Measurements from ENCODE around the gene ARL14. TPM values are rescaled to one million over a fixed set of nuclear protein-coding genes. Genes with fewer than 3 reads are reported as not detected.

The ARL14 gene
- total and polyA plus RNA-seq, 2 donors (not counting 3 experiments of a cell fraction or from before 2014, with no cell fraction given): not detected

DNA sequence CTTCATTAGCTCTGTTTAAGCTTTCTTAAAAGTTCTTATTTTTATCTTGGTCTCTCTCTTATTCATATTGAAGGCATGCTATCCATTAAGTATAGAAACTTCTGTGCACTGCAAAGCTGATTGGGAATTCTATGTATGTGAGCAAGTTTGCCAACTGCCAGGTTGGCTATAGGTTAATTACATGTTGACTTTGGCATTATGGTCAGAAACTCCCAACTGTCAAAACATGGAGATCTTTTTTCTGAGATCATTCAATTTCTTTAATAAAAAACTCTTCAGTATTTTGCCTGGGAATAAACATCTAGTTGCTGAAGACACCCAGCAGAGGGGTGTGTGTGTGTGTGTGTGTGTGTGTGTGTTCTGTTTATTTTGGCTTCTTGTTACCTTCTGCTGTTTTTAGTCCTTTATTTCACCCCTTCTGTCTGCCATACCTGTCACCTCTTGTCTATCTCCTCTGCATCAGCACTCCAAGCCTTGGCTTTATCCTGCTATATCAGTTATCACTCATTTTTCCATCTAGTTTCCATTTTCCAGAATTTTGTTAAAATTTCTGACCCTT lies 1.3 kb upstream of the ARL14 start:
- intact Hi-C loops (cut with micrococcal nuclease): loop anchor here (2.0 kb wide), 1 partner anchor 109 kb away; no protein-coding TSS in a partner anchor
- no TSS peak for BruUV-seq (replicated peaks)
- ChIA-PET POLR2A (no interaction called here), CTCF (interaction anchor here (1.6 kb wide), 1 partner anchor 10 kb away, joined by 5 read pairs; no protein-coding TSS in a partner anchor)
- no peak overlapping the region for H2AFZ ChIP-seq (ENCODE audit: low read depth, low read length)
- H3K9me1 ChIP-seq (replicated peaks; ENCODE audit: control insufficient read depth, extremely low read depth, insufficient read depth, low read length): no peaks in the 10 kb centered on the region
- H3K27me3 ChIP-seq (ENCODE audit: control insufficient read depth in 2 of 2, insufficient read depth in 2 of 2, low read length in 2 of 2): no peaks in the 10 kb centered on the region
- no peak overlapping the region for H3K4me3 ChIP-seq (replicated peaks in 1 of 3; ENCODE audit: insufficient read depth in 1 of 3, low read depth in 1 of 3, low read length in 3 of 3)
- H4K20me1 ChIP-seq (replicated peaks; ENCODE audit: control insufficient read depth, extremely low read depth, insufficient read depth, low read length): no peaks in the 10 kb centered on the region
- FAIRE-seq (no peak), DNase-seq (ENCODE audit: low read depth, low spot score) (peak; percentile 34)
- H3K9me3 ChIP-seq (replicated peaks; ENCODE audit: control insufficient read depth, insufficient read depth, low read length): no peaks in the 10 kb centered on the region
- H3K4me1 ChIP-seq (ENCODE audit: control insufficient read depth, extremely low read depth, insufficient read depth, low read length): peaks cover 19% of the 10 kb centered on the region
- H3K9ac ChIP-seq (replicated peaks; ENCODE audit: extremely low read depth, insufficient read depth, low read length): no peak overlapping the region
- TF ChIP-seq POLR2A (IDR thresholded peaks at IDR 0.05; ENCODE audit: low read depth, low read length) (no peak), EZH2 (IDR thresholded peaks at IDR 0.05; ENCODE audit: borderline replicate concordance, low read depth, low read length, severe bottlenecking) (no peak), POLR2AphosphoS5 (IDR thresholded peaks at IDR 0.05; ENCODE audit: insufficient read depth, low read depth, low read length) (no peak), FOS (IDR thresholded peaks at IDR 0.05; ENCODE audit: borderline replicate concordance, insufficient read depth, low read length) (no peak), GATA2 (IDR thresholded peaks at IDR 0.05; ENCODE audit: insufficient read depth, insufficient read length, low read depth, low read length) (no peak), JUN (IDR thresholded peaks at IDR 0.05; ENCODE audit: borderline replicate concordance, insufficient read depth, insufficient read length, low read depth) (no peak), MYC (IDR thresholded peaks at IDR 0.05; ENCODE audit: low read depth, low read length) (no peak)
- TF ChIP-seq, protein P1, sequence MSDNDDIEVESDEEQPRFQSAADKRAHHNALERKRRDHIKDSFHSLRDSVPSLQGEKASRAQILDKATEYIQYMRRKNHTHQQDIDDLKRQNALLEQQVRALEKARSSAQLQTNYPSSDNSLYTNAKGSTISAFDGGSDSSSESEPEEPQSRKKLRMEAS (IDR thresholded peaks at IDR 0.05; ENCODE audit: insufficient read depth, insufficient read length): no peak
- TF ChIP-seq, protein P2, sequence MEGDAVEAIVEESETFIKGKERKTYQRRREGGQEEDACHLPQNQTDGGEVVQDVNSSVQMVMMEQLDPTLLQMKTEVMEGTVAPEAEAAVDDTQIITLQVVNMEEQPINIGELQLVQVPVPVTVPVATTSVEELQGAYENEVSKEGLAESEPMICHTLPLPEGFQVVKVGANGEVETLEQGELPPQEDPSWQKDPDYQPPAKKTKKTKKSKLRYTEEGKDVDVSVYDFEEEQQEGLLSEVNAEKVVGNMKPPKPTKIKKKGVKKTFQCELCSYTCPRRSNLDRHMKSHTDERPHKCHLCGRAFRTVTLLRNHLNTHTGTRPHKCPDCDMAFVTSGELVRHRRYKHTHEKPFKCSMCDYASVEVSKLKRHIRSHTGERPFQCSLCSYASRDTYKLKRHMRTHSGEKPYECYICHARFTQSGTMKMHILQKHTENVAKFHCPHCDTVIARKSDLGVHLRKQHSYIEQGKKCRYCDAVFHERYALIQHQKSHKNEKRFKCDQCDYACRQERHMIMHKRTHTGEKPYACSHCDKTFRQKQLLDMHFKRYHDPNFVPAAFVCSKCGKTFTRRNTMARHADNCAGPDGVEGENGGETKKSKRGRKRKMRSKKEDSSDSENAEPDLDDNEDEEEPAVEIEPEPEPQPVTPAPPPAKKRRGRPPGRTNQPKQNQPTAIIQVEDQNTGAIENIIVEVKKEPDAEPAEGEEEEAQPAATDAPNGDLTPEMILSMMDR (IDR thresholded peaks at IDR 0.05; ENCODE audit: extremely low read depth in 1 of 2, insufficient read depth in 1 of 2, low read depth in 1 of 2, low read length in 2 of 2): no peak
- no peak overlapping the region for H3K4me2 ChIP-seq (ENCODE audit: insufficient read depth, low read length)
- H3K79me2 ChIP-seq (ENCODE audit: control insufficient read depth, insufficient read depth, low read length): no peaks in the 10 kb centered on the region
- H3K27ac ChIP-seq (ENCODE audit: insufficient read depth, low read depth, low read length): no peak overlapping the region
- dilution Hi-C loops (cut with MboI; ENCODE audit: extremely low pct_ligation_motif_present, low sequenced_read_pairs): no loop called here
- H3K36me3 ChIP-seq (ENCODE audit: control insufficient read depth in 2 of 2, extremely low read depth in 1 of 2, insufficient read depth in 2 of 2, low read length in 2 of 2): no peaks in the 10 kb centered on the region
